ENCODE data around the gene ZDHHC18.

ZDHHC18 gene

DNA sequence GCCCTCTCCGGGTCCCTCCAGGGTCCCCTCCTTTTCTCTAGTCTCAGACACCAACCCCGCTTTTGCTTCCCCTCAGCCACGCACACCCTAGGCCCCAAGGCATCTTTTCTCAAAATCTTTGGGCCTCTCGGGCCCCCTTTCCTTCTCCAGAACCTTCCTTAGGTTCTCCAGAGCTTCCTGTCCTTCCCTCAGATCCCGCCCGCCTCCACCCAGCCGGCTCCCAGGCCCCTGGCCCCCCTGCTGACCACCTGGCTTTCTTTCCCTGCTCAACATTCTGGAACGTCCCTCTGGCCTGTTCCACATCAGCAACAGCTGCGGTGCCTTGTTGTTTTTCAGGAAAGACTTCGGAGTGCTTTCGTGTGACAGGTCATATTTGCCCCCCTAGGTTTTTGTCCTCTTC, 1.2 kb downstream of the ZDHHC18 start:
- H3K4me3 ChIP-seq (ENCODE audit: low read length): peak overlapping the region; percentile 72

GRCh38 chr1:26828411-26828991, 2.0 kb downstream of the ZDHHC18 start:
- TF ChIP-seq, protein P1, sequence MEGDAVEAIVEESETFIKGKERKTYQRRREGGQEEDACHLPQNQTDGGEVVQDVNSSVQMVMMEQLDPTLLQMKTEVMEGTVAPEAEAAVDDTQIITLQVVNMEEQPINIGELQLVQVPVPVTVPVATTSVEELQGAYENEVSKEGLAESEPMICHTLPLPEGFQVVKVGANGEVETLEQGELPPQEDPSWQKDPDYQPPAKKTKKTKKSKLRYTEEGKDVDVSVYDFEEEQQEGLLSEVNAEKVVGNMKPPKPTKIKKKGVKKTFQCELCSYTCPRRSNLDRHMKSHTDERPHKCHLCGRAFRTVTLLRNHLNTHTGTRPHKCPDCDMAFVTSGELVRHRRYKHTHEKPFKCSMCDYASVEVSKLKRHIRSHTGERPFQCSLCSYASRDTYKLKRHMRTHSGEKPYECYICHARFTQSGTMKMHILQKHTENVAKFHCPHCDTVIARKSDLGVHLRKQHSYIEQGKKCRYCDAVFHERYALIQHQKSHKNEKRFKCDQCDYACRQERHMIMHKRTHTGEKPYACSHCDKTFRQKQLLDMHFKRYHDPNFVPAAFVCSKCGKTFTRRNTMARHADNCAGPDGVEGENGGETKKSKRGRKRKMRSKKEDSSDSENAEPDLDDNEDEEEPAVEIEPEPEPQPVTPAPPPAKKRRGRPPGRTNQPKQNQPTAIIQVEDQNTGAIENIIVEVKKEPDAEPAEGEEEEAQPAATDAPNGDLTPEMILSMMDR (conservative IDR thresholded peaks at IDR 0.05; ENCODE audit: low read length): no peak
- no peak overlapping the region for H3K4me3 ChIP-seq (ENCODE audit: low read length)
- no peak for DNase-seq (ENCODE audit: low read depth)

More for the DNA sequence above, 1.2 kb downstream of the ZDHHC18 start:
- TF ChIP-seq, protein P1 (conservative IDR thresholded peaks at IDR 0.05; ENCODE audit: low read length): no peak
- no peak for DNase-seq (ENCODE audit: low read depth)

GRCh38 chr1:26829184-26829911, 2.9 kb downstream of the ZDHHC18 start:
- no peak for DNase-seq (ENCODE audit: low read depth)
- TF ChIP-seq, protein P1 (conservative IDR thresholded peaks at IDR 0.05; ENCODE audit: low read length): no peak
- no peak overlapping the region; the same call in 1 of the 2 replicates for H3K4me3 ChIP-seq (ENCODE audit: low read length)

DNA sequence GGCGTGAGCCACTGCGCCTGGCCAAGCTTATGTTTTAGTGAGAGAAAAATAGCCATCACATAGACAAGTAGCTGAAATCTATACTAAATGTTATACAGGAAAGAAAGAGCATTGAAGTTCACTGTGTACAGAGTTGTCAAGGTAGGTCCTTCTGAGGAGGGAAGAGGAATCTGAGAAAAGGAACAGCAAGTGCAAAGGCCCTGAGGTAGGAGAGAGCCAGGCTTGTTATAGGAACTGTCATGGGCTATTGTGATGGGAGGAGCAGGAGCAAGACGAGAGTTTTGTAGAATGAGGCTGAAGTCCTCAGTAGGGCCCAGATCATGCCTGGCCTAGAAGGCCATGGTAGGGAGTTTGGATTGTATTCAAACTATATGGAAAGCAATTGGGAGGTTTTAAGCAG, 4.6 kb downstream of the ZDHHC18 start:
- TF ChIP-seq, protein P1 (conservative IDR thresholded peaks at IDR 0.05; ENCODE audit: low read length): no peak
- no peak overlapping the region for H3K4me3 ChIP-seq (ENCODE audit: low read length)
- DNase-seq (ENCODE audit: low read depth): no peak

DNA sequence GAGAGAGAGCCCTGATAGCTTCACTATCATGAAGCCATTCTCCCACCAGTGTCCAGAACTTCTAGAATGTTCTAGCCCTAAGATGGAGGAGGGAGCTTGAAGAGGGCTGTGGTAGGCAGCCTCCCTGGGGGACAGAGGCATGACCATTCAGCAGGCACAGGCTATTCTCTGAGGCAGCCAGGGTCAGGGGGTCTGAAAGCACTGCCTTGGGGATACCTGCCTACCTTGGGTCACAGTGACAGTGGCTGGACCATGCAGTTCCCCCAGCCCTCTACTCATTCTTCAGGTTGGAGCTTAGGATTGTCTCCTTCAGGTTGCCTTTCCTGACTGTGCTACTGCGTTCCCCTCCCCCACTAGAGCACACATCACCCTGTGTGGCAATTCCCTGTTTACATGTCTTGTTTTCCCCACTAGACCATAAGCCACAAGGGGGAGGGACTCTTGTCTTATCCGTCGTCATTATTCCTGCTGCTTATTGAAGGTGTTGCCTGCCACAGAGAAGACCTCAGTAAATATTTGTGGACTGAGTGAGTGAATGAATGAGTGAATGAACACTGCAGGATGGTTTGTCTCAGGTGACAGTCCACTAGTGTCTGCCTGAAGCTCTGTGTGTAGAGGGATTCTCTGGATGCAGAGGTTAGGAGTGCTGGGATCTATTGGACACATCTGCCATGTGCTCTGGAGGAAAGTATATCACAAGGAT, 5.2 kb downstream of the ZDHHC18 start:
- peak; percentile 22 for DNase-seq (ENCODE audit: low read depth)
- TF ChIP-seq, protein P1 (conservative IDR thresholded peaks at IDR 0.05; ENCODE audit: low read length): no peak
- H3K4me3 ChIP-seq (ENCODE audit: low read length): no peak overlapping the region

DNA sequence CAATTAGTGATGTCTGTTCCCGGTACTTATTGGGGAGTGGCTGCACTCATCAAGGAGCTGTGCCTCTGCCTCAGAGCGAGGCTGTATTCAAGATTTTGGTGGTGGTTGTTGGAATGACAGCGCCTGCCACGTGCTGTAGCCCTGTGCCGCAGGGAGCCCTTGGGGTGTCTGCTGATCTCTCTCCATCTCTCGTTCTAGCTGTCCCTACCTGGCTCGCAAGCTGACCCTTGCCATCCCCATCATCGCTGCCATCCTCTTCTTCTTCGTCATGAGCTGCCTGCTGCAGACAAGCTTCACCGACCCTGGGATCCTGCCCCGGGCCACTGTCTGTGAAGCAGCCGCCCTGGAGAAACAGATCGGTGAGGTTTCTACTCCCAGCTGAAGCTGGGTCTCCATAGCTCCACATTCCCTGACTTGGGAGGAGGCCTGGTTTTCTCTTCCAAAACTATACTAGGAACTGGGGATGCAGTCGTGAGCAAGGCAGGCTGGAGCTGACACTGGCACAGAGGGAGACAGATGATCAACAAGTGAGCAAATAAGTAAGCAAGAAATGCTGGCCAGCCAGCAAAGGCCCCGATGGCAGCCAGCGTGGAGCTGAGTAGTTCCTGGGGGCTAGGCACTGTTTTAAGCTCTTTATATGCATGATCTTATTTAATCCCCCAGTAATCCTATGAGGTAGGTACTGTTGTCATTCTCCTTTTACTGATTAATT, 5.9 kb downstream of the ZDHHC18 start:
- no peak overlapping the region for H3K4me3 ChIP-seq (ENCODE audit: low read length)
- TF ChIP-seq, protein P1 (conservative IDR thresholded peaks at IDR 0.05; ENCODE audit: low read length): no peak
- no peak for DNase-seq (ENCODE audit: low read depth)
